Adrenal gland (tissue), 5 donors: ENCODE measurements around the gene HIRA.

Source experiments
- CTCF ChIP-seq, 6 experiments: fragments of 450-650 bp in 4 of 6; fragments of 200-600 bp in 2 of 6; sonication (generic) in 1 of 6; IDR thresholded peaks; 1 replicate in 5 of 6; 2 replicates in 1 of 6; pipeline versions ENCODE4 v1.5.1 to v1.8.0; 2016 to 2021; ENCODE audit warnings: antibody characterized with exemption in 6 of 6, mild to moderate bottlenecking in 2 of 6, moderate library complexity in 1 of 6
- POLR2A ChIP-seq, 2 donors: fragments of 450-650 bp; IDR thresholded peaks; one replicate each; pipeline ENCODE4 v1.6.1; 2017; ENCODE audit warnings: antibody characterized with exemption in 2 of 2, mild to moderate bottlenecking in 2 of 2, moderate library complexity in 1 of 2
- donor health status: DM: no; HTN: no; CAD: no.

DNA sequence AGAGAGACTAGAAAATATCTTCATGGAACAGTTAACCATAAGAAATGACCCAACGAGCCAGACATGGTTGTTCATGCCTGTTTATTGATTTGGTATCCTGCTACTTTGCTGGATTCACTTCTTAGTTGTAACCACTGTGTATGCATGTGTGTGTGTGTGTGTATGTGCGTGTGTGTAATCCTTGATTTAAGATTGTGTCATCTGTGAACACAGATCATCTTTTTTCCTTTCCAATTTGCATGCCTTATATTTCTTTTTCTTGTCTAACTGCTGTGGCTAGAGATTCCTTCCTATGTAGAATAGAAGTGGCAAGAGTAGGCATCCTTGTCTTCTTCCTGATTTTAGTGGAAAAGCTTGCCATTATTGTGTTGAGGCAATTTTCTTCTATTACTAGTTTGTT lies 123.7 kb downstream of the HIRA start:
- TF ChIP-seq POLR2A (IDR thresholded peaks at IDR 0.05): no peak
- TF ChIP-seq CTCF (IDR thresholded peaks at IDR 0.05): no peak
